DND-41 (cell line): Measurements from ENCODE around the gene CTLA4.

ENCODE experiments used
- ATAC-seq: fragments of 200-7000 bp; cut with Tn5 transposase; 3 replicates; pipeline ENCODE4 v1.9.1; 2021; ENCODE audit warnings: low read depth; ENCODE audit not compliant: insufficient read depth
- DNase-seq: peaks from one replicate; pipeline ENCODE4 v3.0.0-alpha.2; 2020
- H2AFZ ChIP-seq: 2 replicates; pipeline ENCODE4 v1.6.0; 2012; ENCODE audit warnings: low read depth, low read length
- H3K27ac ChIP-seq: 2 replicates; pipeline ENCODE4 v1.5.1; 2012; ENCODE audit warnings: low read length, inconsistent platforms
- H3K27me3 ChIP-seq: fragments of 200-600 bp; sonication (generic); 2 replicates; pipeline ENCODE4 v1.6.0; 2012; ENCODE audit warnings: low read length, mild to moderate bottlenecking, inconsistent platforms; ENCODE audit not compliant: insufficient read depth, poor library complexity
- H3K36me3 ChIP-seq: 2 replicates; pipeline ENCODE4 v1.5.1; 2012; ENCODE audit warnings: low read length, inconsistent platforms; ENCODE audit not compliant: insufficient read depth
- H3K4me1 ChIP-seq: 2 replicates; pipeline ENCODE4 v1.5.1; 2012; ENCODE audit warnings: mild to moderate bottlenecking, low read length; ENCODE audit not compliant: insufficient read depth
- H3K4me2 ChIP-seq: 2 replicates; pipeline ENCODE4 v1.6.0; 2012; ENCODE audit warnings: mild to moderate bottlenecking, moderate library complexity, low read length, inconsistent platforms; ENCODE audit not compliant: insufficient read depth
- H3K4me3 ChIP-seq, 2 experiments: fragments of 200-600 bp in 1 of 2; shearing (Covaris generic) in 1 of 2; 2 replicates each; pipeline ENCODE4 v1.5.1; 2012 to 2016; ENCODE audit warnings: inconsistent platforms in 2 of 2, low read length in 2 of 2, mild to moderate bottlenecking in 2 of 2, low read depth in 1 of 2, moderate library complexity in 1 of 2
- H3K79me2 ChIP-seq: 2 replicates; pipeline ENCODE4 v1.6.0; 2012; ENCODE audit warnings: low read length, inconsistent platforms; ENCODE audit not compliant: insufficient read depth
- H3K9ac ChIP-seq: 2 replicates; pipeline ENCODE4 v1.6.0; 2012; ENCODE audit warnings: low read depth, mild to moderate bottlenecking, inconsistent platforms, low read length, moderate library complexity
- H3K9me3 ChIP-seq: 2 replicates; pipeline ENCODE4 v1.5.1; 2012; ENCODE audit warnings: low read length, moderate library complexity, mild to moderate bottlenecking, inconsistent platforms; ENCODE audit not compliant: insufficient read depth, severe bottlenecking
- H4K20me1 ChIP-seq: 2 replicates; pipeline ENCODE4 v1.6.0; 2012; ENCODE audit warnings: low read length; ENCODE audit not compliant: insufficient read depth
- EZH2 ChIP-seq: IDR thresholded peaks from 3 replicates; pipeline ENCODE4 v1.6.1; 2012; ENCODE audit warnings: borderline replicate concordance, low read depth, mild to moderate bottlenecking, moderate library complexity, low read length, inconsistent platforms; ENCODE audit not compliant: severe bottlenecking
- TF ChIP-seq, protein P1 (sequence below): IDR thresholded peaks from 2 replicates; pipeline ENCODE4 v1.5.1; 2012; ENCODE audit warnings: borderline replicate concordance, low read length, moderate library complexity, mild to moderate bottlenecking; ENCODE audit not compliant: poor library complexity, severe bottlenecking; ENCODE audit errors: extremely low read depth

CTLA4 gene

DNA sequence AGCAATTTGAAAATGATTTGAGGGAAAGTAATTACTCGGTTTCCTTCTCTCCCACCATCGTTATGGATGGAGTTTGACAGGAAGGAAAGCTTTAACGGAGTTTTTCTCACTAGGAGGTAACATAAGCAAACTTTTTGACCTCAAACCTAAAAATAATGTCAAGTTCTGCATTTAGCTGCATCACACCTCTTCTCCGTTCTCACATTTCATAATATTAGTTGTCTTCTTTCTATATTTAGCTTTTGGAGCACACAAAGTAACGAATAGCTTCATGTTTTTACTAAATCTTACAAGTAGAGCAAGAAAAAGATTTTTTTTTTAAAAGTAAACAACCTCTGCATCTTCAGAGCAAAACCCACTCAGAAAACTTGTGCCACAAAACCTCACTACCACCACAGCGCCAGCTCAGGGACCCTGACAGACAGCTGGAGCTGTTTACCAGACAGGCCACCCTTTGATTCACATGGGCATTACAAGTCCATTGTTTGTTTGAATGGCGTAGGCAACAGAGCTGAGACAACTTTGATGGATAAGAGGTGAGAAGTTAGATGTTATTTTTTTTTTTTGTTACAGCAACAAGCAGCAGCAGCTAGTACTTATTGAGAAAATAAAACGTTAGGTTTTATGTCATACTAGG lies 47.1 kb downstream of the CTLA4 start:
- no peak overlapping the region for H3K9ac ChIP-seq
- no peaks in the 10 kb centered on the region for H3K9me3 ChIP-seq
- H3K79me2 ChIP-seq, result no peaks in the 10 kb centered on the region
- no peak overlapping the region for H2AFZ ChIP-seq
- no peak overlapping the region for H3K27ac ChIP-seq
- H3K27me3 ChIP-seq, result no peaks in the 10 kb centered on the region
- no peak overlapping the region for H3K4me2 ChIP-seq
- no peak for DNase-seq
- H3K4me3 ChIP-seq, result no peak overlapping the region
- H3K4me1 ChIP-seq, result 0 out of 2 replicates have a peak, but pooled peaks cover 3% of the 10 kb centered on the region
- peak; percentile 56; the same call in 1 of the 3 replicates for ATAC-seq
- no peaks in the 10 kb centered on the region for H3K36me3 ChIP-seq
- H4K20me1 ChIP-seq, result no peaks in the 10 kb centered on the region
- TF ChIP-seq, protein P1, sequence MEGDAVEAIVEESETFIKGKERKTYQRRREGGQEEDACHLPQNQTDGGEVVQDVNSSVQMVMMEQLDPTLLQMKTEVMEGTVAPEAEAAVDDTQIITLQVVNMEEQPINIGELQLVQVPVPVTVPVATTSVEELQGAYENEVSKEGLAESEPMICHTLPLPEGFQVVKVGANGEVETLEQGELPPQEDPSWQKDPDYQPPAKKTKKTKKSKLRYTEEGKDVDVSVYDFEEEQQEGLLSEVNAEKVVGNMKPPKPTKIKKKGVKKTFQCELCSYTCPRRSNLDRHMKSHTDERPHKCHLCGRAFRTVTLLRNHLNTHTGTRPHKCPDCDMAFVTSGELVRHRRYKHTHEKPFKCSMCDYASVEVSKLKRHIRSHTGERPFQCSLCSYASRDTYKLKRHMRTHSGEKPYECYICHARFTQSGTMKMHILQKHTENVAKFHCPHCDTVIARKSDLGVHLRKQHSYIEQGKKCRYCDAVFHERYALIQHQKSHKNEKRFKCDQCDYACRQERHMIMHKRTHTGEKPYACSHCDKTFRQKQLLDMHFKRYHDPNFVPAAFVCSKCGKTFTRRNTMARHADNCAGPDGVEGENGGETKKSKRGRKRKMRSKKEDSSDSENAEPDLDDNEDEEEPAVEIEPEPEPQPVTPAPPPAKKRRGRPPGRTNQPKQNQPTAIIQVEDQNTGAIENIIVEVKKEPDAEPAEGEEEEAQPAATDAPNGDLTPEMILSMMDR, result no peak
- no peak for TF ChIP-seq EZH2

DNA sequence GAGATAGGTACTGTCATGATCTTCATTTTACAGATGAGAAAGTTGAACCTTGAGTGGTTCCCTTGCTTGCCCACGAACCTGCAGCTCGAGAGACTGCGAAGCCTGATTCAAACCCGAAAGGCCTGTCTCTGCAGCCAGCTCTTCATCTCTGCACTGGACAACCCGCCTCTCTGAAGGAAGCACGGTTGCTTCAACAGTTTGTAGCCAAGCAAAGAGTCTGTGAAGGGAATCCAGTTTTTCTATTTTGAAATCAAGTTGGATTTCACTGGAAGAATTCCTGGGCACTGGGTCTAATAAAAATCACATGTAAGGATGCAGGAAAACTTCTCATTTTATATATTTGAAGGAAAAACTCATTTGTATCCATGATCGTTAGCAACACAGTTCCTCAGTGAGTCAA lies 47.7 kb downstream of the CTLA4 start:
- DNase-seq, result no peak
- Histone ChIP-seq H3K9me3 (no peaks in the 10 kb centered on the region), H3K4me3 (no peak overlapping the region), H3K36me3 (no peaks in the 10 kb centered on the region), H3K79me2 (no peaks in the 10 kb centered on the region), H4K20me1 (no peaks in the 10 kb centered on the region), H2AFZ (no peak overlapping the region), H3K27me3 (no peaks in the 10 kb centered on the region), H3K4me2 (no peak overlapping the region), H3K9ac (no peak overlapping the region), H3K4me1 (0 out of 2 replicates have a peak, but pooled peaks cover 3% of the 10 kb centered on the region), H3K27ac (no peak overlapping the region)
- ATAC-seq, result no peak
- TF ChIP-seq, protein P1, result no peak
- TF ChIP-seq EZH2, result no peak

DNA sequence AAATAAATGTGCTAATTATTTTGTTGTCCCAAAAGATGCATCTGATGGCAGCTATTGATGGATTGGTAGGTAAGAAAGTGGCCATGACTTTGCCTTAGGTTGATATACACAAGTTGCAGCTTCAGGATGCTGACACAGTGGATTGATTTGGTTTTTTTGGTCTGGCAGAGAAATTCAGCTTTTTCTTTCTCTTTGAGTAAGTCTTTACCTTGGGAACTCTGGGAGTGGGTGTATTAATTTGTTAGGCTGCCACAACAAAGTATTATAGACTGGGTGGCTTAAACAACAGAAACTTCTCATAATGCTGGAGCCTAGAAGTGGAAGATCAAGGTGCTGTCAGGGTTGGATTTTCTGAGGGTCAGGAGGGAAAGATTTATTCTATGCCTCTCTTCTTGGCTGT lies 49.2 kb downstream of the CTLA4 start:
- Histone ChIP-seq H3K9ac (no peak overlapping the region), H3K4me1 (0 out of 2 replicates have a peak, but pooled peaks cover 3% of the 10 kb centered on the region), H3K27me3 (no peaks in the 10 kb centered on the region), H2AFZ (no peak overlapping the region), H3K4me2 (no peak overlapping the region), H4K20me1 (no peaks in the 10 kb centered on the region), H3K36me3 (no peaks in the 10 kb centered on the region), H3K79me2 (no peaks in the 10 kb centered on the region), H3K9me3 (no peaks in the 10 kb centered on the region), H3K4me3 (no peak overlapping the region), H3K27ac (no peak overlapping the region)
- DNase-seq (no peak), ATAC-seq (no peak)
- no peak for TF ChIP-seq EZH2
- TF ChIP-seq, protein P1, result no peak

DNA sequence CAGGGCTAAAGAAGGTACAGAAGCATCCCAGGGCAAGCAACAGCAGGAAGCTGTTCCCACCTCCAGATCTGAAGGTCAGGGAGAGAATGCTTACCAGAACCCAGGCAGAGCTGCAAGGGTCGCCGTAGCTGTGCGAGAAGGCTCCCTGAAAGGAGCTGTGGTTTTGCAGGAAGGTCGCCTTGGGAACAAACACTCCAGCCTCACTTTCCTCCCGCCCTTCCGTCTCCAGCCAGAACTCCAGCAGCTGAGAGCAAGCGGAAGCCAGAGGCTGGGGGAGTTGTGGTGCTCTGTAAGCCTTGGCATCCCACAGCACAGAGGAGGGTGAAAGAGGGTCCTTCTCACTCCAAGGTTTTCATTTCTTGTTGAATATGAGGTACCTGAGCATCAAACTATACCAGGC lies 50.7 kb downstream of the CTLA4 start:
- no peak overlapping the region for H2AFZ ChIP-seq
- no peaks in the 10 kb centered on the region for H3K79me2 ChIP-seq
- no peak overlapping the region for H3K27ac ChIP-seq
- H3K9me3 ChIP-seq, result no peaks in the 10 kb centered on the region
- H3K4me1 ChIP-seq, result 0 out of 2 replicates have a peak, but pooled peaks cover 3% of the 10 kb centered on the region
- no peak overlapping the region for H3K4me2 ChIP-seq
- no peak overlapping the region for H3K4me3 ChIP-seq
- H3K9ac ChIP-seq, result no peak overlapping the region
- no peaks in the 10 kb centered on the region for H3K36me3 ChIP-seq
- no peak for TF ChIP-seq EZH2
- TF ChIP-seq, protein P1, result no peak
- no peaks in the 10 kb centered on the region for H4K20me1 ChIP-seq
- ATAC-seq, result no peak
- no peaks in the 10 kb centered on the region for H3K27me3 ChIP-seq
- no peak for DNase-seq
